Stimulated activated naive CD4-positive, alpha-beta T cell treated with Interleukin-2 at 50 U/mL for 16 hours (primary cell): ENCODE results near the gene ARGLU1.

Experiments
- DNase-seq: peaks from one replicate; lab custom pipeline; 2025; lab: John Stamatoyannopoulos, UW

ARGLU1 gene

GRCh38 chr13:106586648-106587166, 18.8 kb upstream of the ARGLU1 start:
- no peak for DNase-seq

- DNase-seq, result no peak
Observed at GRCh38 chr13:106581225-106581624, 13.3 kb upstream of the ARGLU1 start.

DNA sequence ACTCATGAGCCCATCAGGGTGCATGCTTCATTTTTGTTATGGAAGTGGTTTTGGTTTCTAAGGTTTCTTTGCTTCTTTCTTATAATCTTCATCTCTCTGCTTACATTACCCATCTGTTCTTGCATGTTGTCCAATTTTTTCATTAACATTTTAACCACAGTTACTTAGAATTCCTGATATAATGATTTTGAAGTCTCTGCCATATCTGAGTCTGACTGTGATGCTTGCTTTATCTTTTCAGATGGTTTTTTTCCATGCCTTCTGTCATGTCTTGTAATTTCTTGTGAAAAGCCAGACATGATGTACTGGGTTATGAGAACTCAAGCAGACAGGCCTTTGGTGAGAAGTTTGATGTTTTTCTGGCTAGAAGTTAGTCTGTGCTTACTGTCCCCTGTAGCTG, 8.0 kb upstream of the ARGLU1 start:
- no peak for DNase-seq

DNA sequence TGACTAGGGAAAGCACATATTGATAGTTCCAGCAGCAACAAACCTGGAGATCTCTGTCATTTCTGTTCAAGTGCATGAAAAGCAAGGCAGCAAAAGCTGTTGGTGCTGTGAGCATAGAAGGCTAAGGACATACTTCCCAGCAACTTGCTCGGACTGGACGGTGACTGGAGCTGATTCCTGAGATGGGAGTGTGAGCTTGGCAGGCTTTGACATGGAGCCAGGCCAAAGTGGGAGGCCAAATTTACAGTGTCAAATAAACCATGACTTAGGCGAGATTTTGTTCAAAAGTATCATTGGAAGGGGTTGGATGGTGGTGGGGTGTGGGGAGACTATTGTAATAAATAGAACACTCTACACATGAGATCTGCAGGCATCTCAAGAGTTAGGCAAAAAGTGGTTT, 5.9 kb upstream of the ARGLU1 start:
- DNase-seq, result no peak

- DNase-seq, result no peak
Observed at GRCh38 chr13:106573284-106573846, 5.4 kb upstream of the ARGLU1 start.

DNA sequence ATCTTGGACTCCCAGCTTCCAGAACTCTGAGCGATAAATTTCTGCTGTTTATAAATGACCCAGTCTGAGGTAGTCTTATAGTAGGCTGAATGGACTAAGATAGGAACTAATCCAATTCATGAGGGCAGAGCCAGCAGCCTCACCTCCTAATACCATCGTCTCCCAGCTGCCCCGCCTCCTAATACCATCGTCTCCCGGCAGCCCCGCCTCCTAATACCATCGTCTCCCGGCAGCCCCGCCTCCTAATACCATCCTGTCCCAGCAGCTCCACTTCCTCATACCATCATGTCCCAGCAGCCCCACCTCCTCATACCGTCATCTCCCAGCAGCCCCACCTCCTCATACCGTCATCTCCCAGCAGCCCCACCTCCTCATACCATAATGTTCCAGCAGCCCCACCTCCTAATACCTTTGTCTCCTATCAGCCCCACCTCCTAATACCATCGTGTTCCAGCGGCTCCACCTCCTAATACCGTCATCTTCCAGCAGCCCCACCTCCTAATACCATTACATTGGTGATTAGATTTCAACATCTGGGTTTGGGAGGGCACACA, 2.4 kb upstream of the ARGLU1 start:
- DNase-seq, result peak; percentile 71

- DNase-seq, result no peak
Observed at GRCh38 chr13:106569233-106570095, 1.5 kb upstream of the ARGLU1 start.

- DNase-seq, result no peak
Observed at GRCh38 chr13:106568299-106569003, 514 bp upstream of the ARGLU1 start.

- DNase-seq, result peak; percentile 44
Observed at GRCh38 chr13:106566641-106567473, 1.1 kb downstream of the ARGLU1 start.

DNA sequence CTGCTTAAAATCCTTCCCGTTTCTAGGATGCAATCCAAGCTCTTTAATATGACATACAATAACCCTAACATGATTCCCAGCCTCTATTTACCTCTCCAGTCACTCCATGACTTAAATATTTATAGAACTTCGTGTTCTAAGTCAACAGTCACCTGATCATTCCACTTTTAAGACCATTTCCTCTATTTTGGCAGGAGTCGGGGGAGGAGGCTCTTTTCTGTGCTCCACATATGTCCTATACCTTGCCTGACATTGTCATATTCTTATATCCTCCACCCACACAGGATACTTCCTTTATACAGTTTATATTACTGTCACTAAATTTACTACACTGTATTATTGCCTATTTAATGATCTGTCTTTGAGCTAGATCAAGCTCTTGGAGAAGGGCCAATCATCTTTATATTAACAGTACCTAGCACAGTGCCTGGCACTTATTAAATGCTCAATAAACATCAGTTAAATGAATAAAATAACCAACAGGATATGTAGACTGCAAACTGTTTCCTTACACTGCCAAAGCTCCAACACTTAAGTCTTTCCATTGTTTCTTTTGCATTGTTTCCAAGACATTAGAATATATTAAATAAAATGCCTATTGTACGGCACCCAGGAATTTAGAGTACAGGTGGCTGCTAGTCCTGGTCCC, 2.7 kb downstream of the ARGLU1 start:
- DNase-seq, result no peak

- no peak for DNase-seq
Observed at GRCh38 chr13:106562301-106562700, 5.6 kb downstream of the ARGLU1 start.

GRCh38 chr13:106561551-106562170, 6.3 kb downstream of the ARGLU1 start:
- peak; percentile 41 for DNase-seq

GRCh38 chr13:106560821-106561220, 7.1 kb downstream of the ARGLU1 start:
- no peak for DNase-seq

DNA sequence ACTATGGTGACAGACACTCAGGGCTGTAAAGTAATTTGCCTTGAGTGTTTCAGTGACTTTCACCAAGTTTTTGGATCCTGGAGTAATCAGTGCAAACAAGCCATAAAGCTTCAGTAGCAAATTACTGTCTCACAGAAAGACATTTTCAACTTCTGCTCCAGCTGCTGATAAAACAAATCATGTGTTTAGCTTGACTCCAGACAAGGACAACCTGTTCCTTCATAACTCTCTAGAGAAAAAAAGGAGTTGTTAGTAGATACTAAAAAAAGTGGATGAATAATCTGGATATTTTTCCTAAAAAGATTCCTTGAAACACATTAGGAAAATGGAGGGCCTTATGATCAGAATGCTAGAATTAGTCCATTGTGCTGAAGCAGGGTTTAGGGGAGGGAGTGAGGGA, 9.4 kb downstream of the ARGLU1 start:
- DNase-seq, result no peak

DNA sequence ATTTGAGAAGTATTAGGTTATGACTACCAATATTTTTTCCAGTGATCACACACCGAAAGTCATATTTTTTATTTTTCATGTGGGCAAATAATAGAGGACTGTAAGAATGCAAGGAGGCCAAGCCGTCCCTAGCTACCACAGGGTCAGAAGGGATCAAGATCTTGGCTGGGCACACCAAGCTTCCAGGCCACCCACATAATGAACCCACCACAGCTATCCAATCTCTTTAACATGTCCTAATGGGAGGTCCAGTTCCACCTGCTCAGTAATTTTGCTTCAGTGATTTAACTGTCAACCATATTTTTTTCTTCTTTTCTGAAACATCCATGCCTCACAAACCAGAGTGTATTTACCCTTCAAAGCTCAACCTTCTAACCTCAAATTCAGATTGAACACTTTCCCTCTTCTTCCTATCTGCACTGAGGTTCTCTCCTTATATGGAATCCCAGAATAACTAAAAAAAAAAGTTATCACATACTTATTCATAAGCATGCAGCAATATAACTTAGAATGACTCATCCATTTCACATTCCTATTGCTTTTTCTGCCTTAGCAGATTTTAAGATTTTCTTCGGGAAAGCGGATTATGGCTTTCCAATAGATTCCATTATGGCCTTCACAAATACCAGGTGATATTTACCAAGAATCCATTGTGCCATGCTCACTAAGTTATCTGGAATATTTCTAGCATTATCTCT, 12.2 kb downstream of the ARGLU1 start:
- no peak for DNase-seq

DNA sequence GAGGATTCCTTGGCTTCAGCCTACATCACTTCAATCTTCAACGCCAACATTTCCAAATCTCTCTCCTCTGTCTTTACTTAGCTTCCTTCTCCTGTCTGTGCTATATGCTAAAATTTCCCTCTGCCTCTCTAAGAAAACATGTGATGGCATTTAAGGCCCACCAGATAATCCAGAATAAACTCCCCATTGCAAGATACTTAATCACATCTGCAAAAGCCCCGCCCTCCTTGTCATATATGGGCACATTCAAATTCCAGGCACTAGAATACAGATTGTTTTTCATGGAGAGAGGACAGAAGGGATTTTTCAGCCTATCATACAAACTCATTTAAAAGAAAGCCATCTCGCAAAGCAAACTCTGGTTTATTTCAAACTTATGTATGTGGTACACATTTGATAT, 16.2 kb downstream of the ARGLU1 start:
- DNase-seq, result no peak

GRCh38 chr13:106551350-106551749, 16.6 kb downstream of the ARGLU1 start:
- no peak for DNase-seq

DNA sequence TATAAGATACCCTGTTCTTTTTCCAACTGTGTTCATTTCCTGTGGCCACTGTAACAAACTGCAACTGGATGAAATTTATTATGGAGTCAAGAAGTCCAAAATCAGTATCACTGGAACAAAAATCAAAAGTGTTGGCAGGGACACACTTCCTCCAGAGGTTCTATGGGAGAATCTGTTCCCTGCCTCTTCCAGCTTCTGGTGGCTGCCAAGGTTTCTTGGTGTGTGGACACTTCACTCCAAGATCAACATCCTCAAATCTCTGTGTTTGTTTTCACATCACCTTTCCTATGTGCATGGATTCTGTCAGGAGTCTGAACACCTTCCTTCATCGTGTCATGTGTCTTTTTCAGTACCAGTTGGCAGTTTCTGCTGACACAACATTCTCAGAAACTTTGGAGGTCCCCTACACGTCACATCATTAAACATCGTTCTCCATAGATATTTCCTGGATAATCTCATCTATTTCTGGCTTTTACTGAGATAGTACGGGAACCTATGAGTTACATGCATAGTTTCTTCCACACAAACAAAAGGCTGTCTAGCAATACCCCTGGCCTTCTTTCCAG, 17.3 kb downstream of the ARGLU1 start:
- DNase-seq, result no peak

DNA sequence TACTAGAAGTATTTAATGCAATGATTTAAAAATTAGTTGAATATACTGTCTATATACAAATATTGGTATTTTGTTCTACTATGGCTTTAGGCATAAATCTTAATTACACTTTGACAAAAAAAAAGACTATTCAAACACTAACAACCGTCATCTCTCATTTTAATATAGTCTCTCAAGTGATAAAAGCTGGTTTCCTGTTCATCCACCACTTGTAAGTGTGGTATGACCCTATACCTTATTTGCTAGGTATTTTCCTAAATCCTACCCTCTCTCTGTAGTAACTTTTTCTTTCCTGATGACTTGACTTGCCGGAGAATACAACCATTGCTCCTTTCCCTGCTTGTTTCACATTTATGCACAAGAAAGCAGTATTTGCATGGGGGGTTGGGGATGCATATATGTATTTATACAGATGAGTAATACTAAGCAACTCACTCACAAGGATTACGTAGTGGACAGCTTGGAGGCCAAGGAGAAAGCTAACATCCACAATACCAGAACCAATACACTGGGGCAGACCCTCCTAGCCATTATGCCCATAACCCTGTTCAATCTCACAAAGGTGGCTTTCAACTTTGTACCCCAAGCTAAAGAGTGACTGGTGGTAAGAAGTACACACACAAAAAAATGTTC, 19.8 kb downstream of the ARGLU1 start:
- no peak for DNase-seq
